Loucy (cell line): Measurements from ENCODE around the gene GJA3.

Experiments used
- H2AFZ ChIP-seq: fragments of 200-600 bp; sonication (generic); 2 replicates; pipeline ENCODE4 v1.6.0; 2016; ENCODE audit warnings: antibody characterized with exemption, mild to moderate bottlenecking, low read length, moderate library complexity
- H3F3A ChIP-seq: fragments of 200-600 bp; 2 replicates; pipeline ENCODE4 v1.6.0; 2016; ENCODE audit warnings: antibody characterized with exemption, low read depth, mild to moderate bottlenecking
- H3K27me3 ChIP-seq: fragments of 200-600 bp; sonication (generic); 2 replicates; pipeline ENCODE4 v1.6.1; 2014; ENCODE audit warnings: low read length, mild to moderate bottlenecking; ENCODE audit not compliant: insufficient read depth, poor library complexity, severe bottlenecking
- H3K36me3 ChIP-seq: fragments of 200-600 bp; sonication (generic); 2 replicates; pipeline ENCODE4 v1.6.1; 2016; ENCODE audit warnings: low read length; ENCODE audit not compliant: insufficient read depth
- H3K4me1 ChIP-seq: fragments of 200-600 bp; sonication (generic); 2 replicates; pipeline ENCODE4 v1.5.1; 2014; ENCODE audit warnings: low read length, mild to moderate bottlenecking; ENCODE audit not compliant: insufficient read depth, poor library complexity, severe bottlenecking
- H3K4me2 ChIP-seq: fragments of 200-600 bp; sonication (generic); 2 replicates; pipeline ENCODE4 v1.6.0; 2014; ENCODE audit warnings: antibody characterized with exemption, low read length, low read depth, mild to moderate bottlenecking; ENCODE audit not compliant: poor library complexity, severe bottlenecking
- H3K4me3 ChIP-seq: fragments of 200-600 bp; sonication (generic); 2 replicates; pipeline ENCODE4 v1.5.1; 2014; ENCODE audit warnings: low read length, mild to moderate bottlenecking, mixed read lengths; ENCODE audit not compliant: poor library complexity, severe bottlenecking
- H3K79me2 ChIP-seq: fragments of 200-600 bp; sonication (generic); 2 replicates; pipeline ENCODE4 v1.6.1; 2014; ENCODE audit warnings: low read length; ENCODE audit not compliant: insufficient read depth
- H3K9ac ChIP-seq: fragments of 200-600 bp; sonication (generic); 2 replicates; pipeline ENCODE4 v1.6.0; 2014; ENCODE audit warnings: mild to moderate bottlenecking, low read depth, low read length, moderate library complexity; ENCODE audit not compliant: poor library complexity, severe bottlenecking
- H3K9me2 ChIP-seq: fragments of 200-600 bp; sonication (generic); replicated peaks from 2 replicates; pipeline ENCODE4 v1.6.1; 2016; ENCODE audit warnings: low read depth, low read length, mixed read lengths
- H3K9me3 ChIP-seq: fragments of 200-600 bp; sonication (generic); 2 replicates; pipeline ENCODE4 v1.6.1; 2014; ENCODE audit warnings: mild to moderate bottlenecking, antibody characterized with exemption, low read length, low read depth; ENCODE audit not compliant: insufficient read depth
- H4K20me1 ChIP-seq: fragments of 200-600 bp; sonication (generic); 2 replicates; pipeline ENCODE4 v1.6.0; 2014; ENCODE audit warnings: antibody characterized with exemption, low read length, mild to moderate bottlenecking; ENCODE audit not compliant: insufficient read depth, poor library complexity, severe bottlenecking
- EZH2phosphoT487 ChIP-seq: fragments of 200-600 bp; IDR thresholded peaks from 2 replicates; pipeline ENCODE4 v1.6.1; 2018; ENCODE audit warnings: antibody characterized with exemption, mild to moderate bottlenecking, moderate library complexity, borderline replicate concordance
- TF ChIP-seq, protein P1 (sequence below): fragments of 200-600 bp; sonication (generic); conservative IDR thresholded peaks from 2 replicates; pipeline ENCODE4 v1.5.1; 2014; ENCODE audit warnings: mild to moderate bottlenecking, antibody characterized with exemption, low read length

GJA3 gene

DNA sequence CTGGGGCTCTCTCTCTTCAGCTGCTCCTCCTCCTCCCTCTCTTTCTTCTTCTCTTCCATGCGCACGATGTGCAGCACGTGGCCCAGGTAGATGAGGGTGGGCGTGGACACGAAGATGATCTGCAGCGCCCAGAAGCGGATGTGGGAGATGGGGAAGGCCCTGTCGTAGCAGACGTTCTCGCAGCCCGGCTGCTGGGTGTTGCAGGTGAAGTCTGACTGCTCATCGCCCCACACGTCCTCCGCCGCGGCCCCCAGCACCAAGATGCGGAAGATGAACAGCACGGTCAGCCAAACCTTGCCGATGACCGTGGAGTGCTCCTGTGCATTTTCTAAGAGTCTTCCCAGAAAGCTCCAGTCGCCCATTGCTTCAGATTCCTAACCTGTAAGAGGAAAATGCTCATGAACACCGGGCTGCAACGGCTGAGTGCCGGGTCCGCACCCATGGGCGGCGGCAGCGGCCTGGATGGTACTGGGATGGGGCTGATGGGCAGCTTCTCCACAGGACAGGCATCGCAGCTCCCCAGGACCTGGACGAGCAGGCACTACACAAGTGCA is 17.8 kb downstream of the GJA3 start:
- Histone ChIP-seq H3K4me3 (no peak overlapping the region), H3F3A (no peaks in the 10 kb centered on the region), H4K20me1 (no peaks in the 10 kb centered on the region), H3K4me2 (no peak overlapping the region), H3K79me2 (no peaks in the 10 kb centered on the region), H3K9me2 (no peaks in the 10 kb centered on the region), H3K4me1 (no peaks in the 10 kb centered on the region), H3K9me3 (no peaks in the 10 kb centered on the region), H3K36me3 (no peaks in the 10 kb centered on the region), H2AFZ (no peak overlapping the region), H3K27me3 (no peaks in the 10 kb centered on the region), H3K9ac (no peak overlapping the region)
- TF ChIP-seq, protein P1, sequence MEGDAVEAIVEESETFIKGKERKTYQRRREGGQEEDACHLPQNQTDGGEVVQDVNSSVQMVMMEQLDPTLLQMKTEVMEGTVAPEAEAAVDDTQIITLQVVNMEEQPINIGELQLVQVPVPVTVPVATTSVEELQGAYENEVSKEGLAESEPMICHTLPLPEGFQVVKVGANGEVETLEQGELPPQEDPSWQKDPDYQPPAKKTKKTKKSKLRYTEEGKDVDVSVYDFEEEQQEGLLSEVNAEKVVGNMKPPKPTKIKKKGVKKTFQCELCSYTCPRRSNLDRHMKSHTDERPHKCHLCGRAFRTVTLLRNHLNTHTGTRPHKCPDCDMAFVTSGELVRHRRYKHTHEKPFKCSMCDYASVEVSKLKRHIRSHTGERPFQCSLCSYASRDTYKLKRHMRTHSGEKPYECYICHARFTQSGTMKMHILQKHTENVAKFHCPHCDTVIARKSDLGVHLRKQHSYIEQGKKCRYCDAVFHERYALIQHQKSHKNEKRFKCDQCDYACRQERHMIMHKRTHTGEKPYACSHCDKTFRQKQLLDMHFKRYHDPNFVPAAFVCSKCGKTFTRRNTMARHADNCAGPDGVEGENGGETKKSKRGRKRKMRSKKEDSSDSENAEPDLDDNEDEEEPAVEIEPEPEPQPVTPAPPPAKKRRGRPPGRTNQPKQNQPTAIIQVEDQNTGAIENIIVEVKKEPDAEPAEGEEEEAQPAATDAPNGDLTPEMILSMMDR: no peak

DNA sequence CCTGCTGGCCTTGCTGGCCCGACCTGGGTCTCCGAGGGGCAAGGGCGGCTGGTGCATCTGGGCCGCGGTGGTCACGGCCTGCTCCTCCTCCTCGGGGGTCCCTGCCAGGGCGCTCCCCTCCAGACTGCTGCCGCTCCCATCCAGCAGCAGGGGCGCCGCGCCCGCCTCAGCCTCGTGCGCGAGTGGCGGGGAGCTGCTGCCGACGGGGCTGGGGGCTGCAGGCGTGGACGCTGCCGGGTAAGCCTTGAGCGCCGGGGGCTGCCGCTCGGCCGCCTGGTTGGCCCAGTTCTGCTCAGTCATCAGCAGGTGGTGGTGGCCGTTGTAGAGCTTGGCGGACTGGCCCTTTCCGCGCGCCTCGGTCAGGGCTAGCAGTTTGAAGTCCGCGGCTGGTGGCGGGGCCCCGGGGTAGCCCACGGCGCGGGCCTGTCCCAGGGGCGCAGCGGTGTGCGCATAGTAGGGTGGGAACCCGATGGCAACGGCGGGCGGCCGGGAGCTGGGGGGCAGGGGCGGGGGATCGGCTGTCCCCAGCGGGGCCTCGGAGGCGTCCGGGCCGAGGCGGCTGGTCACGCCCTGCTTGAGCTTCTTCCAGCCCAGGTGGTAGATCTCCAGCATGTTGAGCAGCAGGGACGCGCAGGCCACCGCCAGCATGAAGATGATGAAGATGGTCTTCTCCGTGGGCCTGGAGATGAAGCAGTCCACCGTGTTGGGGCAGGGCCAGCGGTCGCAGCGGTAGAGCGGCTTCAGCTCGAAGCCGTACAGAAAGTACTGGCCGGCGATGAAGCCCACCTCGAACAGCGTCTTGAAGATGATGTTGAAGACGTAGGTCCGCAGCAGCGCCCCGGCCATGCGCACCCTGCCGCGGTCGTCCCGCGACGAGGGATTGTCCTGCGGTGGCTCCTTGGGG is 18.6 kb downstream of the GJA3 start:
- no peak overlapping the region for H2AFZ ChIP-seq
- no peak overlapping the region for H3K4me3 ChIP-seq
- H3K4me2 ChIP-seq: no peak overlapping the region
- no peaks in the 10 kb centered on the region for H3K4me1 ChIP-seq
- H3K36me3 ChIP-seq: no peaks in the 10 kb centered on the region
- no peaks in the 10 kb centered on the region for H3F3A ChIP-seq
- TF ChIP-seq, protein P1: no peak
- no peak for TF ChIP-seq EZH2phosphoT487
- H3K9me2 ChIP-seq: no peaks in the 10 kb centered on the region
- no peaks in the 10 kb centered on the region for H4K20me1 ChIP-seq
- no peak overlapping the region for H3K9ac ChIP-seq
- no peaks in the 10 kb centered on the region for H3K27me3 ChIP-seq
- H3K79me2 ChIP-seq: no peaks in the 10 kb centered on the region
- no peaks in the 10 kb centered on the region for H3K9me3 ChIP-seq

DNA sequence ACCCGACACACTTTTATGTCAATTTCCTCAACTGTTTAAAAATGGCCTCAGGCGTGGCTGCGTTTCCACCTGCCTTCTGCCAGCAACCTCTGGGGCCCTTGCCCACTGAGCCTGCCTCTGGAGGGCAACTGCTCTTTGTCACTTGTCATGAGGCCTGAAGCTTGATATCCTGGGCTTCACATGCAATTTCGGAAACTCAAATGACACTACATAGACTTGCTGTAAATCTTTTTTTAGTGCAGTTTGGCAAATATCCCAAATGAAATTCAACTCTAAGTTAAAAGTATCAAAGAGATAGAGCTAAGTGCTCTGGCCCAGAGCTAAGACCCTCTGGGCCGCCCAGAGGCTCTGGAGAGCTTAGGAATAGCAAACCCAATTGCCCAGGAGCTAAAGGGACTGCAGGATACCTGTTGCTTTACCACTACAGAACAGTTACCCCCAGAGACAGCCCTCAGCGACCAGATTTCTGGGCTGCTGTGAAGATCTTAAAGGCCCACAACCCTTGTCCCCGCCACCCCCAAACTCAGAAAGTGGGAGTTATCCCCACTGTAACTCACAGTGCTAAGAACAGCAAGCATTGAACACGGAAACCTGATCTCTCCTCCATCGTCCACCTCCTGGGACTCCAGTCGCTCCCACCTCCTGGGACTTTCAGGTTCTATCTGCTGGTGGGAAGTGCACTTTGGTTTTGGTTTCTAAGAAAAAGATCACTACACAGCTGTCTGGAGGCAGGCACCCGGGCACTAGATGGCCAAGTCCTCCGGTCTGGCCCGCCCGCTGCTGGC is 19.4 kb downstream of the GJA3 start:
- TF ChIP-seq, protein P1: no peak
- TF ChIP-seq EZH2phosphoT487: no peak

More for the DNA sequence above, 19.4 kb downstream of the GJA3 start:
- Histone ChIP-seq H3K9me3 (no peaks in the 10 kb centered on the region), H3K4me3 (no peak overlapping the region), H3K27me3 (no peaks in the 10 kb centered on the region), H3K9me2 (no peaks in the 10 kb centered on the region), H2AFZ (no peak overlapping the region), H3K4me2 (no peak overlapping the region), H3K36me3 (no peaks in the 10 kb centered on the region), H3K4me1 (no peaks in the 10 kb centered on the region), H3K79me2 (no peaks in the 10 kb centered on the region), H4K20me1 (no peaks in the 10 kb centered on the region), H3K9ac (no peak overlapping the region), H3F3A (no peaks in the 10 kb centered on the region)
